ENCODE measurements around the gene FAM25A.

DNA sequence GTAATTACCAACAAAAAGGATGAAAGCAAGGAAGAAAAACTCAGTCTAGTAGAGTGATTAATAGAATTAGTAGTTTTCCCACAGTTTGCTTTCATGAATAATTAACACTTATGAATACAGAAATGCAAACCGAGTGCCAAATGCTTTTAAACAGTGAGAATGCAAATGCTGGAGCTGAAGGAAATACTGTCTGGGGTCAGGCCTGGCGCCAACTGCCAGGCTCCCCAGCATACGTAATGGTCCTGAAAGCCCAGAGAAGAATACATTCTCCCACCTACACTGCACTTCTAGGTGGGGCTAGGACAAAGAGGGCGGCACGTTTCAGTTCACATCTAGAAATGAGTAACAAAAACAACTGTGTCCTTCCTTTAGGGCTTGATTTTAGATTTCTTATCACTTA is 44.6 kb downstream of the FAM25A start:
- TF ChIP-seq CTCF (IDR thresholded peaks at IDR 0.05; ENCODE audit: insufficient read depth, low read length) (no peak), SPI1 (IDR thresholded peaks at IDR 0.05; ENCODE audit: borderline replicate concordance, low read depth) (no peak), GABPA (IDR thresholded peaks at IDR 0.05; ENCODE audit: low read depth) (no peak), POLR2AphosphoS5 (IDR thresholded peaks at IDR 0.05; ENCODE audit: low read depth) (no peak)
